ENCODE results near the gene VIM. TPM values are rescaled to one million over a fixed set of nuclear protein-coding genes. Genes with fewer than 3 reads are reported as not detected.

The VIM gene
- total and polyA plus RNA-seq, 12 donors, result 232 to 834 (median 375) TPM

DNA sequence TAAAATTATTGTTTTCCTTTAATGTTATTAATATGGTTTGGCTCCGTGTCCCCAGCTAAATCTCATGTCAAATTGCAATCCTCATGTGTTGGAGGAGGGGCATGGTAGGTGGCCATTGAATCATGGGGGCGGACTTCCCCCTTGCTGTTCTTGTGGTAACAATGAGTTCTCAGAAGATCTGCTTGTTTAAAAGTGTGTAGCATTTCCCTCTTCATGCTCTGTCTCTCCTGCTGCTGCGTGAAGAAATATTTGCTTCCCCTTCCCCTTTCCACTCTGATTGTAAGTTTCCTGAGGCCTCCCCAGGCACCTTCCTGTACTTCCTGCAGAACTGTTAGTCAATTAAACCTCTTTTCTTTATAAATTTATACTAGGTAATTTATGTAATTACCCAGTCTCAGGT lies 27.5 kb downstream of the VIM start:
- H3K9me3 ChIP-seq, result peaks cover 0 to 6% (median 0%) of the 10 kb centered on the region in 11 donors
- no peak overlapping the region for H3K4me3 ChIP-seq
- no peak for ATAC-seq
- no peaks in the 10 kb centered on the region for H3K36me3 ChIP-seq
- intact Hi-C loops (cut with DNase I), result loop anchor here in 7 of 10 donors (5.0 kb wide), 2 partner anchors 413 to 428 kb away; no protein-coding TSS in a partner anchor
- H3K27me3 ChIP-seq, result no peaks in the 10 kb centered on the region
- no peak for DNase-seq
- 73 to 88% methylated on average over 3 of the region's 3 CpGs for WGBS, 2 donors
- H3K4me1 ChIP-seq, result peaks cover 0 to 13% (median 0%) of the 10 kb centered on the region in 9 donors
- H3K27ac ChIP-seq, result no peak overlapping the region
- TF ChIP-seq, protein P1, sequence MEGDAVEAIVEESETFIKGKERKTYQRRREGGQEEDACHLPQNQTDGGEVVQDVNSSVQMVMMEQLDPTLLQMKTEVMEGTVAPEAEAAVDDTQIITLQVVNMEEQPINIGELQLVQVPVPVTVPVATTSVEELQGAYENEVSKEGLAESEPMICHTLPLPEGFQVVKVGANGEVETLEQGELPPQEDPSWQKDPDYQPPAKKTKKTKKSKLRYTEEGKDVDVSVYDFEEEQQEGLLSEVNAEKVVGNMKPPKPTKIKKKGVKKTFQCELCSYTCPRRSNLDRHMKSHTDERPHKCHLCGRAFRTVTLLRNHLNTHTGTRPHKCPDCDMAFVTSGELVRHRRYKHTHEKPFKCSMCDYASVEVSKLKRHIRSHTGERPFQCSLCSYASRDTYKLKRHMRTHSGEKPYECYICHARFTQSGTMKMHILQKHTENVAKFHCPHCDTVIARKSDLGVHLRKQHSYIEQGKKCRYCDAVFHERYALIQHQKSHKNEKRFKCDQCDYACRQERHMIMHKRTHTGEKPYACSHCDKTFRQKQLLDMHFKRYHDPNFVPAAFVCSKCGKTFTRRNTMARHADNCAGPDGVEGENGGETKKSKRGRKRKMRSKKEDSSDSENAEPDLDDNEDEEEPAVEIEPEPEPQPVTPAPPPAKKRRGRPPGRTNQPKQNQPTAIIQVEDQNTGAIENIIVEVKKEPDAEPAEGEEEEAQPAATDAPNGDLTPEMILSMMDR (IDR thresholded peaks at IDR 0.05), result no peak

GRCh38 chr10:17256051-17256450 lies 28.0 kb downstream of the VIM start:
- WGBS, 2 donors, result 80 to 83% methylated on average over 1 of the region's 1 CpG
- no peak for ATAC-seq
- DNase-seq, result no peak
- Histone ChIP-seq H3K36me3 (no peaks in the 10 kb centered on the region), H3K27ac (no peak overlapping the region), H3K27me3 (no peaks in the 10 kb centered on the region), H3K9me3 (peaks cover 0 to 9% (median 0%) of the 10 kb centered on the region in 11 donors), H3K4me1 (peaks cover 0 to 13% (median 0%) of the 10 kb centered on the region in 9 donors), H3K4me3 (no peak overlapping the region)
- intact Hi-C loops (cut with DNase I), result loop anchor here in 9 of 10 donors (2.0 to 5.0 kb wide), 5 partner anchors 365 to 429 kb away; no protein-coding TSS in a partner anchor
- TF ChIP-seq, protein P1 (IDR thresholded peaks at IDR 0.05), result no peak

- intact Hi-C loops (cut with DNase I), result loop anchor here in 9 of 10 donors (1.0 to 5.0 kb wide), 6 partner anchors 366 to 429 kb away; no protein-coding TSS in a partner anchor
Measured at GRCh38 chr10:17256627-17257026, 28.6 kb downstream of the VIM start.

DNA sequence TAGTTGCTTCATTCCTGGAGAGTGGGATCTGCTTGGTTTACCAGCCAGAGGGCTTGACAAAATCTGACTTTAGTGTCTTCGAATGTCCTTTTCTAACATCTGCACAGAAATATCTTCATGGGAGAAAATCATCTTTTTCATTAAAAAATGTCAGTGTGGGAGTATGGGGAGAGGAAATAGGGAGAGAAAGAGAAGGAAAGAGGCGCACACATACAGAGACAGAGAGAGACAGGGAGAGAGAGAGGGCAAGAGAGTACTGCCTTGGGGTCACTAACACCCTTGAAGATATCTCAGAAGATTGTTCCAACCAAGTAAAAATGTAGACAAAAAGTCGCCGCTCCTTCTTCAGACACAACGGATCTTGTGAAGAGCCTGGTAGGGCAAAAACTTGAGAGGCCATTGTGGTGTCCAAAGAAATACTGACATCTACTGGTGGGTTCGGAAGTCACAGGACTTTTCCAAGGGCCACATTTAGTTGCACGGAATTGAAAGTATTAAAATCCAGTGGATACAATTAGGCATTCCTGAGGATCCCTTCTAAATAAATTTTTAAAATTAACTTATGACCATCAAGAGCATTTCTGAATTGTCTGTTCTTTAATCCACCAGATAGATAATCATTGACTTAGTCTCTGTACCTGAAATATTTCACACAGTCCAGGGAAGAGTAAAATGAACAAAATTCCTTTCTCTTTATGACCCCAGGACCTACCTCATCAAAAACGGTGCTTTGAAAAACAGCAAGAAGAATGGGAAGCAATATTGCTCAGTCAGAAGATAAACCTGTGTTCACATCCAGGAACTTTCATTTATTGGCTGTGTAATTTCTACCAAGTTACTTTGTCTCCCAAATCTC lies 29.7 kb downstream of the VIM start:
- H3K36me3 ChIP-seq, result no peaks in the 10 kb centered on the region
- H3K4me3 ChIP-seq, result peak overlapping the region in 5 of 10 donors; percentile 18 to 38 (median 24)
- TF ChIP-seq, protein P1 (IDR thresholded peaks at IDR 0.05), result peak; percentile 75 to 91 (median 87)
- H3K27me3 ChIP-seq, result no peaks in the 10 kb centered on the region
- H3K4me1 ChIP-seq, result peaks cover 0 to 13% (median 0%) of the 10 kb centered on the region in 9 donors
- WGBS, 2 donors, result 10 to 11% methylated on average over 8 of the region's 8 CpGs
- H3K27ac ChIP-seq, result peak overlapping the region in 1 of 10 donors; percentile 10
- DNase-seq (peak in 1 of 2 donors; percentile 65), ATAC-seq (peak; percentile 64 to 93 (median 87))
- peaks cover 0 to 25% (median 14%) of the 10 kb centered on the region in 11 donors for H3K9me3 ChIP-seq
- intact Hi-C loops (cut with DNase I), result loop anchor here in 9 of 10 donors (1.0 to 5.0 kb wide), 6 partner anchors 367 to 430 kb away; no protein-coding TSS in a partner anchor

More at GRCh38 chr10:17256627-17257026, 28.6 kb downstream of the VIM start:
- H3K9me3 ChIP-seq, result peaks cover 0 to 14% (median 4%) of the 10 kb centered on the region in 11 donors
- WGBS, 2 donors, result 69 to 71% methylated on average over 5 of the region's 5 CpGs
- DNase-seq (no peak), ATAC-seq (no peak)
- peaks cover 0 to 13% (median 0%) of the 10 kb centered on the region in 9 donors for H3K4me1 ChIP-seq
- H3K27me3 ChIP-seq, result no peaks in the 10 kb centered on the region
- no peaks in the 10 kb centered on the region for H3K36me3 ChIP-seq
- no peak overlapping the region for H3K27ac ChIP-seq
- no peak overlapping the region for H3K4me3 ChIP-seq
- TF ChIP-seq, protein P1 (IDR thresholded peaks at IDR 0.05), result no peak
